ENCODE measurements around the gene OVCA2. TPM values are rescaled to one million over a fixed set of nuclear protein-coding genes. Genes with fewer than 3 reads are reported as not detected.

OVCA2 gene
- total and polyA plus RNA-seq, 12 donors, result 37.2 to 155 (median 64.0) TPM

DNA sequence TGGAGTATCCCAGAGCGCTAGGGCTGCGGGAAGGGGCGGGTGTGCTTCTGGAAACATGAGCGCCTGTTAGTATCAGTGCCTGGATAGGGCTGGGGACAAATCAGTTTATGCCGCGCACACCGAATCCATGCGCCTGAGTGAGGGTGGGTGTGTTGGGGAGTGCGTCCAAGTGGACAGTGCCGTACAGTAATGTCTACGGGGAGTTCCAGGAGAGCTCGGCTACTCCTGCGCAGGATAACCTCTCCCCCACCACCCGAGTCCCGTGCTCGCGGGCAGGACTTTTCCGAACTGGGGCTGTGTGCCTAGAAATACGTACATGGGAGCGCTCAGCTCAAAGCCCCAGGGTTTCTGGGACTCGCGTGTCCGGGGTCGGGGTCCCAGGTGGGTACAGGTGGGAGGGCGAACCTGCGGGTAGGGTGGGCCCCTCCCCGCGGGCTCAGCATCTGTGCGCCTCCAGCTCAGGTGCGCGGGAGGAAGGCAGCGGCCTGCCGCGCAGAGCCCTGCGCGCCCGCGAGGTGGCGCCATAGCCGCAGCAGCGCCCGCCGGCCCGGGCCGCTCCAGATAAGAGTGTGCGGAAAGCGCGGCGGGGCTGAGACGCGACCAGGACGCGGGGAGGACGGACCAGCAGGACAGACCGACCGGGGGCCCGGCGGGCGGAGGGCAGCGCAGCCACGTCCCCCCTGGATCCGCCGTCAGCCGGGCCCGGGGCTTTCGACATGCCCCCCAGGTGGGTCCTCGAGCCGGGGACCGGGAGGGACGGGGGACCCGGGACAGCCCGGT is 12.9 kb downstream of the OVCA2 start, which contains the start of gene HIC1:
Gene HIC1, plus strand, starts transcription at position 592 of the 780 bp plus-strand sequence. CDS start 1,588 bp downstream, outside the sequence.
- no peaks in the 10 kb centered on the region for H3K36me3 ChIP-seq (replicated peaks in 1 of 2)
- peak; percentile 61 to 73 for TF ChIP-seq POLR2A (IDR thresholded peaks at IDR 0.05)
- TF ChIP-seq, protein P1, sequence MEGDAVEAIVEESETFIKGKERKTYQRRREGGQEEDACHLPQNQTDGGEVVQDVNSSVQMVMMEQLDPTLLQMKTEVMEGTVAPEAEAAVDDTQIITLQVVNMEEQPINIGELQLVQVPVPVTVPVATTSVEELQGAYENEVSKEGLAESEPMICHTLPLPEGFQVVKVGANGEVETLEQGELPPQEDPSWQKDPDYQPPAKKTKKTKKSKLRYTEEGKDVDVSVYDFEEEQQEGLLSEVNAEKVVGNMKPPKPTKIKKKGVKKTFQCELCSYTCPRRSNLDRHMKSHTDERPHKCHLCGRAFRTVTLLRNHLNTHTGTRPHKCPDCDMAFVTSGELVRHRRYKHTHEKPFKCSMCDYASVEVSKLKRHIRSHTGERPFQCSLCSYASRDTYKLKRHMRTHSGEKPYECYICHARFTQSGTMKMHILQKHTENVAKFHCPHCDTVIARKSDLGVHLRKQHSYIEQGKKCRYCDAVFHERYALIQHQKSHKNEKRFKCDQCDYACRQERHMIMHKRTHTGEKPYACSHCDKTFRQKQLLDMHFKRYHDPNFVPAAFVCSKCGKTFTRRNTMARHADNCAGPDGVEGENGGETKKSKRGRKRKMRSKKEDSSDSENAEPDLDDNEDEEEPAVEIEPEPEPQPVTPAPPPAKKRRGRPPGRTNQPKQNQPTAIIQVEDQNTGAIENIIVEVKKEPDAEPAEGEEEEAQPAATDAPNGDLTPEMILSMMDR (IDR thresholded peaks at IDR 0.05), result peak; percentile 49 to 98 (median 83)
- DNase-seq, result peak; percentile 69 to 88 (median 79)
- H3K4me1 ChIP-seq (replicated peaks in 1 of 2), result peaks cover 16 to 30% of the 10 kb centered on the region in 2 donors
- intact Hi-C loops (cut with DNase I), result loop anchor here (2.0 to 10.0 kb wide), 5 partner anchors 120 to 230 kb away; no protein-coding TSS in a partner anchor
- WGBS, 4 donors, result 0 to 5% (median 1%) methylated on average over 16 to 72 of the region's 72 CpGs
- H3K27me3 ChIP-seq, result no peaks in the 10 kb centered on the region
- peak within 1 kb of the TSS in 4 of 5 donors; percentile 61 to 88 (median 76) for H3K27ac ChIP-seq
- no peaks in the 10 kb centered on the region for H3K9me3 ChIP-seq (replicated peaks in 1 of 3)
- H3K4me3 ChIP-seq, result peak within 1 kb of the TSS in 3 of 4 donors; percentile 30 to 72 (median 40)

DNA sequence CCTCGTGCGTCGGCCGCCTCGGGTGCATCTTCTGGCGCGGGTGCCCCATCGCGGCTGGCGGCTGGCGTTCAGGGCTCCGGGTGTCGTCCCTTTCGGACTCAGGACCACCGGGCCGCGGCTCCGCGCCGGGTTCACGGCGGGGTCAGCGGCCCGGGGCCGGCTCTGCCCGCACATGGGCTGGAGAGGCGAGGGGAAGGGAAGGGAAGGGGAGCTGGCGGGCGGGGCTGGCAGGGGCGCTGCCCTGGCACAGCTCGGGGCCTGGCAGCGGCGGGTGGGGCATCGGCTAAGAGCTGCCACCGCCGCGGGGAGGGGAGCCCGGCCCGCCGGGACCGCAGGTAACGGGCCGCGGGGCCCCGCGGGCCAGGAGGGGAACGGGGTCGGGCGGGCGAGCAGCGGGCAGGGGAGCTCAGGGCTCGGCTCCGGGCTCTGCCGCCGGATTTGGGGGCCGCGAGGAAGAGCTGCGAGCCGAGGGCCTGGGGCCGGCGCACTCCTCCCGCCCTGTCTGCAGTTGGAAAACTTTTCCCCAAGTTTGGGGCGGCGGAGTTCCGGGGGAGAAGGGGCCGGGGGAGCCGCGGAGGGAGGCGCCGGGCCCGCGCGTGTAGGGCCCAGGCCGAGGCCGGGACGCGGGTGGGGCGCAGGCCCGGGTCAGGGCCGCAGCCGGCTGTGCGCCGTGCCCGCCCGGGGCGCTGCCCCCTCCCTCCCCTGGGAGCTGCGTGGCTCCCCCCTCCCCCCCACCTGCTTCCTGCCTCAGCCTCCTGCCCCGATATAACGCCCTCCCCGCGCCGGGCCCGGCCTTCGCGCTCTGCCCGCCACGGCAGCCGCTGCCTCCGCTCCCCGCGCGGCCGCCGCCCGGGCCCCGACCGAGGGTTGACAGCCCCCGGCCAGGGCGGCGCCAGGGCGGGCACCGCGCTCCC is 13.7 kb downstream of the OVCA2 start:
- TF ChIP-seq, protein P1 (IDR thresholded peaks at IDR 0.05), result no peak
- TF ChIP-seq POLR2A (IDR thresholded peaks at IDR 0.05), result no peak
- no peak for DNase-seq

DNA sequence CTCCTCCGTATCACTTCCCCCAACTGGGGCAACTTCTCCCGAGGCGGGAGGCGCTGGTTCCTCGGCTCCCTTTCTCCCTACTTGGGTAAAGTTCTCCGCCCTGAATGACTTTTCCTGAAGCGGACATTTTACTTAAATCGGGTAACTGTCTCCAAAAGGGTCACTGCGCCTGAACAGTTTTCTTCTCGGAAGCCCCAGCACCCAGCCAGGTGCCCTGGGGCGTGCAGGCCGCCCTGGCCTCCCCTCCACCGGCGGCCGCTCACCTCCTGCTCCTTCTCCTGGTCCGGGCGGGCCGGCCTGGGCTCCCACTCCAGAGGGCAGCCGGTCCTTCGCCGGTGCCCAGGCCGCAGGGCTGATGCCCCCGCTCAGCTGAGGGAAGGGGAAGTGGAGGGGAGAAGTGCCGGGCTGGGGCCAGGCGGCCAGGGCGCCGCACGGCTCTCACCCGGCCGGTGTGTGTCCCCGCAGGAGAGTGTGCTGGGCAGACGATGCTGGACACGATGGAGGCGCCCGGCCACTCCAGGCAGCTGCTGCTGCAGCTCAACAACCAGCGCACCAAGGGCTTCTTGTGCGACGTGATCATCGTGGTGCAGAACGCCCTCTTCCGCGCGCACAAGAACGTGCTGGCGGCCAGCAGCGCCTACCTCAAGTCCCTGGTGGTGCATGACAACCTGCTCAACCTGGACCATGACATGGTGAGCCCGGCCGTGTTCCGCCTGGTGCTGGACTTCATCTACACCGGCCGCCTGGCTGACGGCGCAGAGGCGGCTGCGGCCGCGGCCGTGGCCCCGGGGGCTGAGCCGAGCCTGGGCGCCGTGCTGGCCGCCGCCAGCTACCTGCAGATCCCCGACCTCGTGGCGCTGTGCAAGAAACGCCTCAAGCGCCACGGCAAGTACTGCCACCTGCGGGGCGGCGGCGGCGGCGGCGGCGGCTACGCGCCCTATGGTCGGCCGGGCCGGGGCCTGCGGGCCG is 14.7 kb downstream of the OVCA2 start:
- H3K4me3 ChIP-seq, result peak overlapping the region in 1 of 4 donors; percentile 72
- H3K27me3 ChIP-seq, result no peaks in the 10 kb centered on the region
- H3K4me1 ChIP-seq (replicated peaks in 1 of 2), result peaks cover 6 to 22% of the 10 kb centered on the region in 2 donors
- no peaks in the 10 kb centered on the region for H3K9me3 ChIP-seq (replicated peaks in 1 of 3)
- peak overlapping the region in 4 of 5 donors; percentile 37 to 88 (median 72) for H3K27ac ChIP-seq
- DNase-seq, result no peak
- intact Hi-C loops (cut with DNase I), result loop anchor here (5.0 to 10.0 kb wide), 4 partner anchors 118 to 228 kb away; no protein-coding TSS in a partner anchor
- WGBS, 4 donors, result 39 to 53% (median 45%) methylated on average over 22 to 85 of the region's 85 CpGs
- TF ChIP-seq, protein P1 (IDR thresholded peaks at IDR 0.05), result no peak
- TF ChIP-seq POLR2A (IDR thresholded peaks at IDR 0.05), result no peak
- no peaks in the 10 kb centered on the region for H3K36me3 ChIP-seq (replicated peaks in 1 of 2)

More for the DNA sequence above, 13.7 kb downstream of the OVCA2 start:
- no peaks in the 10 kb centered on the region for H3K9me3 ChIP-seq (replicated peaks in 1 of 3)
- H3K4me1 ChIP-seq (replicated peaks in 1 of 2), result peaks cover 15 to 29% of the 10 kb centered on the region in 2 donors
- H3K4me3 ChIP-seq, result peak overlapping the region in 3 of 4 donors; percentile 30 to 72 (median 40)
- no peaks in the 10 kb centered on the region for H3K27me3 ChIP-seq
- no peaks in the 10 kb centered on the region for H3K36me3 ChIP-seq (replicated peaks in 1 of 2)
- H3K27ac ChIP-seq, result peak overlapping the region in 4 of 5 donors; percentile 61 to 88 (median 76)
- intact Hi-C loops (cut with DNase I), result loop anchor here (2.0 to 10.0 kb wide), 5 partner anchors 119 to 229 kb away; no protein-coding TSS in a partner anchor
- 9 to 78% (median 35%) methylated on average over 6 to 106 of the region's 113 CpGs for WGBS, 4 donors

All from adrenal gland (tissue), 12 donors.